Measurements from ENCODE around the gene HSD17B12. TPM values are rescaled to one million over a fixed set of nuclear protein-coding genes. Genes with fewer than 3 reads are reported as not detected.

HSD17B12 gene
- total RNA-seq, 1 donor from 2014 or later = 48.2 TPM

- no peak overlapping the region for H3K4me3 ChIP-seq
- H3K27me3 ChIP-seq = peaks cover 8% of the 10 kb centered on the region
- no peaks in the 10 kb centered on the region for H3K36me3 ChIP-seq
- no peaks in the 10 kb centered on the region for H3K9me3 ChIP-seq
- TF ChIP-seq, protein P1, sequence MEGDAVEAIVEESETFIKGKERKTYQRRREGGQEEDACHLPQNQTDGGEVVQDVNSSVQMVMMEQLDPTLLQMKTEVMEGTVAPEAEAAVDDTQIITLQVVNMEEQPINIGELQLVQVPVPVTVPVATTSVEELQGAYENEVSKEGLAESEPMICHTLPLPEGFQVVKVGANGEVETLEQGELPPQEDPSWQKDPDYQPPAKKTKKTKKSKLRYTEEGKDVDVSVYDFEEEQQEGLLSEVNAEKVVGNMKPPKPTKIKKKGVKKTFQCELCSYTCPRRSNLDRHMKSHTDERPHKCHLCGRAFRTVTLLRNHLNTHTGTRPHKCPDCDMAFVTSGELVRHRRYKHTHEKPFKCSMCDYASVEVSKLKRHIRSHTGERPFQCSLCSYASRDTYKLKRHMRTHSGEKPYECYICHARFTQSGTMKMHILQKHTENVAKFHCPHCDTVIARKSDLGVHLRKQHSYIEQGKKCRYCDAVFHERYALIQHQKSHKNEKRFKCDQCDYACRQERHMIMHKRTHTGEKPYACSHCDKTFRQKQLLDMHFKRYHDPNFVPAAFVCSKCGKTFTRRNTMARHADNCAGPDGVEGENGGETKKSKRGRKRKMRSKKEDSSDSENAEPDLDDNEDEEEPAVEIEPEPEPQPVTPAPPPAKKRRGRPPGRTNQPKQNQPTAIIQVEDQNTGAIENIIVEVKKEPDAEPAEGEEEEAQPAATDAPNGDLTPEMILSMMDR (IDR thresholded peaks at IDR 0.05) = no peak
- H3K4me1 ChIP-seq = peaks cover 2 to 4% of the 10 kb centered on the region in 2 donors
- no peak overlapping the region for H3K27ac ChIP-seq
- no peak for DNase-seq (ENCODE audit: low spot score in 2 of 2)
- intact Hi-C loops (cut with DNase I) = loop anchor here (5.0 kb wide), 1 partner anchor 97 kb away; no protein-coding TSS in a partner anchor
Observed at GRCh38 chr11:43639920-43640319, 40.6 kb upstream of the HSD17B12 start.

- H3K36me3 ChIP-seq = no peaks in the 10 kb centered on the region
- TF ChIP-seq, protein P1 (IDR thresholded peaks at IDR 0.05) = no peak
Observed at GRCh38 chr11:43643898-43644620, 36.5 kb upstream of the HSD17B12 start.

DNA sequence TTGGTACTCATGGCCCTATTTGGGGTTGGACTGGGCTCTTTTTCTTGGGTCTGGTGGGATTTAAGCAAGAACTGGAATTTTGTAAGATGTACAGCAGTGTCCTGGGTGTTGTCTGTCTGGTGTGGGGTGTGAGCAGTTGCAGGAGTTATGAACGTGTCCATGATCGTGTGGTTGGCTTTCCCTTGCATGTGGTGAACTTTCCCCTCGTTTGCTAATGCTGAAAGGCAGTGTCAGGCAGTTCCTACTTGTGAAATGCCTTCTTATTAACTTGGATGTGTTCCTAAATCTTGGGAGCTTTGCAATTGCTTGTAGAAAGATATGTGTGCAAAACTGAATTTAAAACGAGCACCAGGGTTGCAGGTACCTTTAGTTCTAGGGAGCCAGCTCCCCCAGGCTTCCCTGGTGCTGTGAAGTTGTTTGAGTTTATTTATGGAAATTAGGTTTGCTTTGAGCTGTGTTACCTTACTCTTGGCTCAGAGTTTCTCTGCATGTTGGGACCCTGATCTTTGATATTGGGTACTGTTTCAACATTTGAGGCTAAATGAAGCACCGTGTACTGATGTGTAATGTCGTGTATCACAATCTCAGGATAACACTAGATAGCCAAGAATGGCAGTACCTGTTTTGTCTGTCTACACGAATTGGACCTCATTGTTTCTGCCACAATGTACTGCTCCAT lies 35.8 kb upstream of the HSD17B12 start:
- intact Hi-C loops (cut with DNase I) = loop anchor here (2.0 to 5.0 kb wide), 2 partner anchors 36 to 93 kb away; partner anchors contain the start of gene HSD17B12
- no peak overlapping the region for H3K27ac ChIP-seq
- peak overlapping the region; percentile 66 to 70 for H3K4me3 ChIP-seq
- no peak for DNase-seq (ENCODE audit: low spot score in 2 of 2)
- no peaks in the 10 kb centered on the region for H3K9me3 ChIP-seq
- no peaks in the 10 kb centered on the region for H3K36me3 ChIP-seq
- peaks cover 4 to 5% of the 10 kb centered on the region in 2 donors for H3K4me1 ChIP-seq
- peaks cover 8% of the 10 kb centered on the region for H3K27me3 ChIP-seq
- TF ChIP-seq, protein P1 (IDR thresholded peaks at IDR 0.05) = no peak

More at GRCh38 chr11:43643898-43644620, 36.5 kb upstream of the HSD17B12 start:
- peak; percentile 38 to 91 for DNase-seq (ENCODE audit: low spot score in 2 of 2)
- no peaks in the 10 kb centered on the region for H3K9me3 ChIP-seq
- intact Hi-C loops (cut with DNase I) = loop anchor here (2.0 to 5.0 kb wide), 2 partner anchors 37 to 93 kb away; partner anchors contain the start of gene HSD17B12
- H3K4me1 ChIP-seq = peaks cover 4 to 5% of the 10 kb centered on the region in 2 donors
- peaks cover 8% of the 10 kb centered on the region for H3K27me3 ChIP-seq
- H3K4me3 ChIP-seq = peak overlapping the region; percentile 66 to 70
- peak overlapping the region in 1 of 2 donors; percentile 26 for H3K27ac ChIP-seq

DNA sequence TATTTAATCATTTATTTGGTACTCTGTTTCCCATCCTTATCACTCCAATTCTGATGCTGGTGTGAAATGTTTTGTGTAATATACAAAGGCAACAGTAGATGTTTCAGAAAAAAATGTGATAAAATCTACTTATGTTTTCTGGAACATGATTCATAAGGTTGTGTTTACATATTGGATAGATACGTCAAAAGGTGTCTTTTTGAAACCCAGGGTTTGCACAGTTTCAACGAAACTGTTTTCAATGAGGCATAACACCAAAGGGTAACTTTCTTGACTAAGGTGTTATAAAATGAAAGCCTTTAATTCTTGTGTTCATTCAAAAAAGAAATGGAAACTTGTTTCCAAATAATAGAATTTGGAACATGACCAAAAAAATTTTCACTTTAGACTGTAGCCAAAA lies 33.8 kb upstream of the HSD17B12 start:
- no peaks in the 10 kb centered on the region for H3K36me3 ChIP-seq
- no peak for DNase-seq (ENCODE audit: low spot score in 2 of 2)
- no peaks in the 10 kb centered on the region for H3K27me3 ChIP-seq
- H3K27ac ChIP-seq = no peak overlapping the region
- H3K4me3 ChIP-seq = no peak overlapping the region
- TF ChIP-seq, protein P1 (IDR thresholded peaks at IDR 0.05) = no peak
- no peaks in the 10 kb centered on the region for H3K9me3 ChIP-seq
- intact Hi-C loops (cut with DNase I) = no loop called here
- peaks cover 4 to 5% of the 10 kb centered on the region in 2 donors for H3K4me1 ChIP-seq

- no peaks in the 10 kb centered on the region for H3K9me3 ChIP-seq
- H3K27me3 ChIP-seq = no peaks in the 10 kb centered on the region
- H3K27ac ChIP-seq = no peak overlapping the region
- intact Hi-C loops (cut with DNase I) = no loop called here
- TF ChIP-seq, protein P1 (IDR thresholded peaks at IDR 0.05) = no peak
- no peaks in the 10 kb centered on the region for H3K36me3 ChIP-seq
- peaks cover 4 to 5% of the 10 kb centered on the region in 2 donors for H3K4me1 ChIP-seq
- DNase-seq (ENCODE audit: low spot score in 2 of 2) = no peak
- no peak overlapping the region for H3K4me3 ChIP-seq
Observed at GRCh38 chr11:43648888-43649287, 31.6 kb upstream of the HSD17B12 start.

Measured in ascending aorta (tissue), 2 donors.